T-cell (primary cell): ENCODE results near the gene SERF2. TPM values are rescaled to one million over a fixed set of nuclear protein-coding genes. Genes with fewer than 3 reads are reported as not detected.
A peak's percentile ranks its signal among the peaks of the same experiment; 100 is the strongest.

Experiments
- ATAC-seq, 4 experiments: fragments of 200-7000 bp in 3 of 4; fragments of 150-1000 bp in 1 of 4; cut with Tn5 transposase; replicated peaks in 1 of 4; 1 replicate in 3 of 4; 2 replicates in 1 of 4; pipeline ENCODE4 v1.10.0; 2021; ENCODE audit warnings: moderate library complexity in 3 of 4, mild to moderate bottlenecking in 2 of 4, moderate number of reproducible peaks in 1 of 4
- CTCF ChIA-PET, 2 donors: fragments of 300-600 bp; sonication (Branson Sonifier 250); formaldehyde crosslinking; loops; one replicate each; lab custom pipeline; 2022; ENCODE audit warnings: antibody characterized with exemption in 2 of 2; lab: Charles Lee
- POLR2A ChIA-PET, 2 donors: fragments of 300-600 bp; sonication (Branson Sonifier 250); formaldehyde crosslinking; loops; one replicate each; lab custom pipeline; 2022; ENCODE audit warnings: antibody characterized with exemption in 2 of 2; lab: Charles Lee
- DNase-seq, 35 experiments: peaks; one replicate each; pipeline versions ENCODE4 v3.0.0 to v3.0.0-alpha.2; 2013 to 2023
- H3K27ac ChIP-seq: one replicate; pipeline ENCODE4 v1.5.1; 2013; ENCODE audit warnings: low read length
- H3K27me3 ChIP-seq, 2 experiments: replicated peaks in 1 of 2; 1 replicate in 1 of 2; 2 replicates in 1 of 2; pipeline versions ENCODE4 v1.6.1 to v1.7.0; 2013; ENCODE audit warnings: low read length in 1 of 2, mixed read lengths in 1 of 2; ENCODE audit not compliant: control insufficient read depth in 2 of 2, insufficient read depth in 2 of 2; ENCODE audit errors: extremely low read depth in 1 of 2
- H3K36me3 ChIP-seq, 2 donors: 1 replicate in 1 of 2; 2 replicates in 1 of 2; pipeline versions ENCODE4 v1.6.1 to v1.7.0; 2013; ENCODE audit warnings: low read length in 1 of 2; ENCODE audit not compliant: control insufficient read depth in 2 of 2, insufficient read depth in 1 of 2; ENCODE audit errors: extremely low read depth in 1 of 2
- H3K4me1 ChIP-seq, 2 experiments: 1 replicate in 1 of 2; 2 replicates in 1 of 2; pipeline versions ENCODE4 v1.6.1 to v1.7.0; 2013; ENCODE audit warnings: low read length in 2 of 2, mixed read lengths in 1 of 2; ENCODE audit not compliant: insufficient read depth in 2 of 2, control insufficient read depth in 1 of 2; ENCODE audit errors: extremely low read depth in 1 of 2
- H3K4me3 ChIP-seq, 2 donors: 1 replicate in 1 of 2; 2 replicates in 1 of 2; pipeline versions ENCODE4 v1.5.1 to v1.7.0; 2013; ENCODE audit warnings: mild to moderate bottlenecking in 2 of 2, low read length in 1 of 2, moderate library complexity in 1 of 2; ENCODE audit not compliant: control insufficient read depth in 1 of 2; ENCODE audit errors: extremely low read depth in 1 of 2
- H3K9me3 ChIP-seq: 2 replicates; pipeline ENCODE4 v1.7.0; 2013
- H3K27ac Mint-ChIP-seq, 2 donors: one replicate each; pipeline ENCODE4 v1.8.0; 2020 to 2021; ENCODE audit warnings: mild to moderate bottlenecking in 2 of 2, mixed read lengths in 2 of 2
- H3K27me3 Mint-ChIP-seq, 2 donors: one replicate each; pipeline ENCODE4 v1.8.0; 2021 to 2022; ENCODE audit warnings: mixed read lengths in 2 of 2
- H3K36me3 Mint-ChIP-seq: one replicate; pipeline ENCODE4 v1.8.0; 2021; ENCODE audit warnings: mixed read lengths
- H3K4me1 Mint-ChIP-seq, 3 donors: one replicate each; pipeline ENCODE4 v1.8.0; 2020 to 2022; ENCODE audit warnings: mixed read lengths in 3 of 3, mild to moderate bottlenecking in 1 of 3
- H3K4me3 Mint-ChIP-seq, 3 donors: one replicate each; pipeline ENCODE4 v1.8.0; 2020 to 2022; ENCODE audit warnings: mild to moderate bottlenecking in 3 of 3, mixed read lengths in 3 of 3, moderate library complexity in 3 of 3
- H3K9me3 Mint-ChIP-seq, 3 donors: one replicate each; pipeline ENCODE4 v1.8.0; 2020 to 2022; ENCODE audit warnings: mixed read lengths in 3 of 3
- WGBS: methylation state at CpG from one replicate; pipeline ENCODE4 v1.1.5; 2013; ENCODE audit warnings: missing lambda C conversion rate; ENCODE audit not compliant: insufficient coverage; 5-methylcytosine and 5-hydroxymethylcytosine counted together
- total RNA-seq, 35 experiments: library from RNA in 6 of 35; stranded (reverse) in 6 of 35; fragments of 120-200 nt in 1 of 35; gene quantifications; one replicate each; pipeline versions ENCODE4 v1.2.1 to v1.2.4 and lab custom pipeline; 2013 to 2026

SERF2 gene
- total RNA-seq, 5 donors from 2014 or later (not counting 1 experiment from before 2014, with no cell fraction given), result 397 to 586 (median 532) TPM

- Mint-ChIP-seq H3K9me3 (no peaks in the 10 kb centered on the region), H3K4me1 (peaks cover 58 to 69% (median 67%) of the 10 kb centered on the region in 3 donors), H3K36me3 (peaks cover 51% of the 10 kb centered on the region), H3K4me3 (no peak overlapping the region), H3K27ac (peak overlapping the region; percentile 12 to 66), H3K27me3 (no peaks in the 10 kb centered on the region)
- H3K4me3 ChIP-seq, result no peak overlapping the region
- ATAC-seq, result no peak
- WGBS, result no CpG with 5 or more reads among the region's 2 CpGs
- peaks cover 5 to 57% of the 10 kb centered on the region in 2 donors for H3K36me3 ChIP-seq
- POLR2A ChIA-PET, result interaction anchor here (0.6 to 1.1 kb wide), 3 partner anchors 18 to 43 kb away, joined by 3 to 4 read pairs (median 3); no protein-coding TSS in a partner anchor
- no peaks in the 10 kb centered on the region for H3K9me3 ChIP-seq
- CTCF ChIA-PET, result interaction anchor here in 1 of 2 donors (0.6 to 0.8 kb wide), 2 partner anchors 30 to 982 kb away, joined by 3 to 4 read pairs; no protein-coding TSS in a partner anchor
- DNase-seq, result no peak
- no peak overlapping the region for H3K27ac ChIP-seq
- H3K27me3 ChIP-seq, result no peaks in the 10 kb centered on the region
- H3K4me1 ChIP-seq, result peaks cover 22 to 45% of the 10 kb centered on the region in 2 experiments
These were observed 3.1 kb downstream of the SERF2 start for GRCh38 chr15:43795197-43795596.

- H3K36me3 ChIP-seq, result peaks cover 5 to 57% of the 10 kb centered on the region in 2 donors
These were observed 3.9 kb downstream of the SERF2 start for GRCh38 chr15:43795997-43796396.

GRCh38 chr15:43796566-43796965 is 4.4 kb downstream of the SERF2 start:
- H3K27ac ChIP-seq, result no peak overlapping the region
- CTCF ChIA-PET, result interaction anchor here (0.5 to 1.3 kb wide), 5 partner anchors 10 to 1827 kb away, joined by 3 to 5 read pairs (median 4); partner anchors contain the start of genes ELL3 (in 1 of the 2), GOLM2 (in 1 of the 2) and MFAP1 (in 1 of the 2)
- WGBS, result no CpG with 5 or more reads among the region's 3 CpGs
- no peaks in the 10 kb centered on the region for H3K27me3 ChIP-seq
- Mint-ChIP-seq H3K27ac (peak overlapping the region; percentile 40 to 68), H3K4me1 (peaks cover 72 to 79% (median 77%) of the 10 kb centered on the region in 3 donors), H3K36me3 (peaks cover 58% of the 10 kb centered on the region), H3K4me3 (no peak overlapping the region), H3K27me3 (no peaks in the 10 kb centered on the region), H3K9me3 (no peaks in the 10 kb centered on the region)
- peaks cover 29 to 53% of the 10 kb centered on the region in 2 experiments for H3K4me1 ChIP-seq
- no peak for DNase-seq
- peaks cover 5 to 57% of the 10 kb centered on the region in 2 donors for H3K36me3 ChIP-seq
- POLR2A ChIA-PET, result interaction anchor here (0.5 to 1.1 kb wide), 2 partner anchors 28 to 1656 kb away, joined by 3 to 5 read pairs; partner anchors contain the start of gene MFAP1 (in 1 of the 2)
- ATAC-seq, result no peak
- H3K9me3 ChIP-seq, result no peaks in the 10 kb centered on the region
- no peak overlapping the region for H3K4me3 ChIP-seq

More at GRCh38 chr15:43795997-43796396, 3.9 kb downstream of the SERF2 start:
- no peaks in the 10 kb centered on the region for H3K27me3 Mint-ChIP-seq
- Histone ChIP-seq H3K9me3 (no peaks in the 10 kb centered on the region), H3K4me3 (no peak overlapping the region), H3K27me3 (no peaks in the 10 kb centered on the region), H3K4me1 (peaks cover 24 to 51% of the 10 kb centered on the region in 2 experiments), H3K27ac (no peak overlapping the region)
- no peaks in the 10 kb centered on the region for H3K9me3 Mint-ChIP-seq
- H3K4me3 Mint-ChIP-seq, result no peak overlapping the region
- POLR2A ChIA-PET, result interaction anchor here (0.5 to 0.6 kb wide), 3 partner anchors 17 to 1656 kb away, joined by 3 to 5 read pairs (median 3); no protein-coding TSS in a partner anchor
- H3K36me3 Mint-ChIP-seq, result peaks cover 55% of the 10 kb centered on the region
- ATAC-seq, result no peak
- peak overlapping the region in 1 of 2 donors; percentile 8 for H3K27ac Mint-ChIP-seq
- H3K4me1 Mint-ChIP-seq, result peaks cover 66 to 76% (median 74%) of the 10 kb centered on the region in 3 donors
- CTCF ChIA-PET, result interaction anchor here (0.6 to 1.3 kb wide), 4 partner anchors 10 to 736 kb away, joined by 3 to 4 read pairs (median 3); partner anchors contain the start of gene MFAP1 (in 1 of the 2)
- DNase-seq, result no peak

- Mint-ChIP-seq H3K36me3 (peaks cover 51% of the 10 kb centered on the region), H3K27ac (peak overlapping the region; percentile 98), H3K27me3 (no peaks in the 10 kb centered on the region), H3K4me3 (peak overlapping the region in 2 of 3 donors; percentile 9 to 97), H3K4me1 (peaks cover 60 to 66% (median 64%) of the 10 kb centered on the region in 3 donors), H3K9me3 (no peaks in the 10 kb centered on the region)
- Histone ChIP-seq H3K27me3 (no peaks in the 10 kb centered on the region), H3K9me3 (no peaks in the 10 kb centered on the region), H3K4me3 (no peak overlapping the region), H3K27ac (peak overlapping the region; percentile 77), H3K4me1 (peaks cover 15 to 35% of the 10 kb centered on the region in 2 experiments), H3K36me3 (peaks cover 5 to 61% of the 10 kb centered on the region in 2 donors)
- 98% methylated on average over 12 of the region's 16 CpGs for WGBS
- DNase-seq, result no peak
- no peak for ATAC-seq
- CTCF ChIA-PET, result interaction anchor here in 1 of 2 donors (0.6 kb wide), 1 partner anchor 9 kb away, joined by 5 read pairs; no protein-coding TSS in a partner anchor
- POLR2A ChIA-PET, result no interaction called here
These were observed 7.3 kb downstream of the SERF2 start for GRCh38 chr15:43799209-43799944.

- Histone ChIP-seq H3K27me3 (no peaks in the 10 kb centered on the region), H3K27ac (peak within 1 kb of the TSS; percentile 77), H3K4me1 (peaks cover 15 to 29% of the 10 kb centered on the region in 2 experiments), H3K9me3 (no peaks in the 10 kb centered on the region), H3K4me3 (peak within 1 kb of the TSS; percentile 80 to 90), H3K36me3 (peaks cover 7 to 61% of the 10 kb centered on the region in 2 donors)
- no peak for ATAC-seq
- H3K27ac Mint-ChIP-seq, result peak within 1 kb of the TSS; percentile 98
- DNase-seq, result no peak
- peaks cover 49% of the 10 kb centered on the region for H3K36me3 Mint-ChIP-seq
- no peaks in the 10 kb centered on the region for H3K27me3 Mint-ChIP-seq
- CTCF ChIA-PET, result interaction anchor here (0.6 to 1.4 kb wide), 2 partner anchors 10 to 25 kb away, joined by 5 read pairs; partner anchors contain the start of gene MFAP1 (in 1 of the 2)
- POLR2A ChIA-PET, result interaction anchor here in 1 of 2 donors (1.2 kb wide), 2 partner anchors 22 to 25 kb away, joined by 4 to 11 read pairs; partner anchors contain the start of gene MFAP1
- 98% methylated on average over 8 of the region's 8 CpGs for WGBS
- peak within 1 kb of the TSS; percentile 97 to 99 (median 99) for H3K4me3 Mint-ChIP-seq
- H3K4me1 Mint-ChIP-seq, result peaks cover 55 to 60% (median 59%) of the 10 kb centered on the region in 3 donors
- no peaks in the 10 kb centered on the region for H3K9me3 Mint-ChIP-seq
These were observed 7.8 kb downstream of the SERF2 start, which contains the start of gene SERINC4 for GRCh38 chr15:43799945-43800285. TSS of gene SERINC4 (minus strand) at chr15:43800220. CDS start at chr15:43799986, 234 bp downstream.
